T-helper 22 cell (primary cell): ENCODE data around the gene CERS5.

Source experiments
- DNase-seq: peaks from one replicate; pipeline ENCODE4 v3.0.0-alpha.2; 2020; ENCODE audit warnings: low read depth

Gene CERS5, protein sequence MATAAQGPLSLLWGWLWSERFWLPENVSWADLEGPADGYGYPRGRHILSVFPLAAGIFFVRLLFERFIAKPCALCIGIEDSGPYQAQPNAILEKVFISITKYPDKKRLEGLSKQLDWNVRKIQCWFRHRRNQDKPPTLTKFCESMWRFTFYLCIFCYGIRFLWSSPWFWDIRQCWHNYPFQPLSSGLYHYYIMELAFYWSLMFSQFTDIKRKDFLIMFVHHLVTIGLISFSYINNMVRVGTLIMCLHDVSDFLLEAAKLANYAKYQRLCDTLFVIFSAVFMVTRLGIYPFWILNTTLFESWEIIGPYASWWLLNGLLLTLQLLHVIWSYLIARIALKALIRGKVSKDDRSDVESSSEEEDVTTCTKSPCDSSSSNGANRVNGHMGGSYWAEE

DNA sequence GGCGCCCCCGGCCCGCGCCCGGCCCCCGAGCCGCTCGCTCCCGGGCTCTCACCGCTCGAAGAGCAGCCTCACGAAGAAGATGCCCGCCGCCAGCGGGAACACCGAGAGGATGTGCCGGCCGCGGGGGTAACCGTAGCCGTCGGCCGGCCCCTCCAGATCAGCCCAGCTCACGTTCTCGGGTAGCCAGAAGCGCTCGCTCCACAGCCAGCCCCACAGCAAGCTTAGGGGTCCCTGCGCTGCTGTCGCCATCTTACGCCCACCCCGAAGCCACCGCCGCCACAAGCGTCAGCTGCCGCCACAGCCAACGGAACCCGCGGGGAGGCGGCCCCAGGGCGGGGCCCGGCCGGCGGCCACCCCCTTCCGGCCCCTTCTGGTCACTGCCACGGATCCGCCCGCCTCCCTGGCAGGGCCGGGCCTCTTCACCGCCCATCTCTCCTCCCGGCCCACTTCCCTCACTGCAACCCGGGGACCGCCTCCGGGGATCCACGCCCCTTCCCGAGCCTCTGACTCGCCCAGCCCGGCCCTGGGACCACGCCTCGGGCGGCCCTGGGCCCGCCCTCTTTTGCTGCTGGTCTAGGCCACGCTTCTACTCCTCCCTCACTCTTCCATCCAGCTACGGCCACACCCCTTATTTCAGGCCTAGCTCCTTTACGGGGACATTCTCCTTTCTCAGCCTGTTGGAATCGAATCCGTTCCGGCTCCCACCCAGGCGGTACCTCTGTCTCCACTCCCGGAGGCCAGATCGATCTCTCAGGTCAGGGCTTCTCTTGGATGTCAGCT, at the start of gene CERS5:
Gene CERS5 (minus strand): TSS at position 321 of the 780 bp plus-strand sequence. CDS start 72 bp downstream, at position 249.
- DNase-seq, result peak; percentile 96

DNA sequence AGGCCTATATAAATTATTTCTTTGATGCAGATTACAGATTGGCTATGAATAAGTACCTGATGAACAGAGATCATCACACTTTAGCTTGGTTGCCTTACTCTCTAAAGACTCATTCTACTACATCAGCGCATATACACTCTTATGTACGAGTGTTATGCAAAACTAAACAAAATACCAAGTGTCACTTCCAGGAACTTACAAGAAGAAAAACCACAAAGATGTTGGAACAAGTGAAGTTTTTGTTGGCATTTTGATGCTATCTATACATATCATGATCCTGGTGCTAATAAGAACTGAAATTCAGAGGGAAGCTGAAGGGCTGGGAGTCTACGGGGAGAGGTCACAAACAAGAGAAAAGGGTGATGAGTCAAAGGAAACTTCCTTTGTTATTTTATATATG, 47.9 kb upstream of the CERS5 start:
- DNase-seq, result no peak

DNA sequence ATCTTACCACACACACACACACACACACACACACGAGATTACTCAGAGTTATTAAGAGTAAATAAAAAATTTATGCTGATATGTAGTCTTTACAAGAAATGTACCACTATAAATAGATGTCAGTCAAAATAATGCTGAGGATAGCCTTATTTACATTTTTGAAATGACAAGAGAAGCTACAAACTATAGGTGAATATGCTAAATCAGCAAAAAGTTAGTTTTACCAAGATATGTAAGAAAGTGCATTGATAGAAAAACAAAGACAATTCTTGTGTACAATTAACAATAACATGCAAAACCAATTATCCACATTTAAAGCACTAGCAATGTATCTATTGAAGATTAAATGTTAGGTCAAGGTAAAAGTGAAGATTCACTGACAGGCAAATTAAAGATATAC, 46.8 kb upstream of the CERS5 start:
- DNase-seq, result no peak

DNA sequence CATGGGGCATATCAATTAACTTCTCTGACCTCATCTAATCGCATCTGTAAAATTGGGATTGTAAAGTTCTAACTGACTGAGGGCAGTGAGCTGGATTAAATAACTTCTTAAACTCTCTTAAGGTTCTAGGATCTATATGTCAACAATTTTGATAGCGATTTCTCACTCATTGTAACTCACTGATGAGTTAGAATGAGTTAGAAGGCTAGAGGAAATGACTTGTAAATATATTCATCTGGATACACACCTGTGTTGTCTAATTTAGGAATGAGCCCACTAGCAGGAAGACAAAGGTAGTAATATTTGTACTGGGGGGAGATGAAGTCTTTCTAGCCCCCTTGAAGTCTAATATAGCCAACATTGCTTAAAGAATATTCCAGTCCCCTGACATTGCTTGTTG, 46.3 kb upstream of the CERS5 start:
- no peak for DNase-seq

DNA sequence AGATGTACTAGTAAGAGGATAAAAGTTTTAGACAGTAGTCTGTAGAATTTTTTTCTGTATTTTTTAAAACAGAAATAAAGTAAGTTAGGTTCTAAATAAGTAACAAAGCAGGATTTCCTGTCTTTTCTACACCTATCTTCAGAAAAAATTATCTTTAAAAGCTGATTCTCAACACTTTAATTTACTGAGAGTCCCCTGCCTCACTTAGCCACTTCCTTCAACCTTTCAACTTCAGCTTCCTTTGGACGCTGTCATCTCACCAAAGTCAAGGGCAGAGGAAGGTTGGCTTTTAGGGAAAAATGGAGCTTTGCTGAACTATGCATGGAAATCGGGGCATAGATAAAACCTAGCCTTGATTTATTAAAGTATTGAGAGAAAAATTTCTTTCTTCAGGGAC, 44.9 kb upstream of the CERS5 start:
- no peak for DNase-seq

DNA sequence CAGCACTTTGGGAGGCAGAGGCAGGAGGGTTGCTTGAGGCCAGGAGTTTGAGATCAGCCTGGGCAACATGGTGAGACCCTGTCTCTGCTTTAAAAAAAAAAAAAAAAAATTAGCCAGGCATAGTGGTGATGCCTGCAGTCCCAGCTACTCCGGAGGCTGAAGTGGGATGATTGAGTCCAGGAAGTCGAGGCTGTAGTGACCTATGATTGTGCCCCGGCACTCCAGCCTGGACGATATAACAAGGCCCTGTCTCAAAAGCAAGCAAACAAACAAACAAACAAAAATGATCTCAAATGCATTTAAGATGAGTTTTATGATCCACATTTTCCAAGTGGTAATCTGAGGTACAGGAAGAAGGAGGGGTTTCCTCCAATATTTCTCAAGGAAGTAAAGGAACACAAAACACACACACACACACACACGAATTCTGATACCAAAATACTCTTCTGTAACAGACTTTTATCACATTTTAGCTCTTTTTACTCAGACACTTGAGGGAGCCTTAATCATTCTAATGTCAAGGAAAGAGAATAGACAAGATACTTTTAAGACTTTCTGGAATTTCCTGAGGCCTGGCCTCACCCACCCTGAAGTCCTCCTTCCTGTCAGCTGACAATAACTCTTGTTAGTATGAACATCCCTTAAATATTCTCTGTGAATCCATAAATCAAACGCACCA, 44.4 kb upstream of the CERS5 start:
- no peak for DNase-seq

DNA sequence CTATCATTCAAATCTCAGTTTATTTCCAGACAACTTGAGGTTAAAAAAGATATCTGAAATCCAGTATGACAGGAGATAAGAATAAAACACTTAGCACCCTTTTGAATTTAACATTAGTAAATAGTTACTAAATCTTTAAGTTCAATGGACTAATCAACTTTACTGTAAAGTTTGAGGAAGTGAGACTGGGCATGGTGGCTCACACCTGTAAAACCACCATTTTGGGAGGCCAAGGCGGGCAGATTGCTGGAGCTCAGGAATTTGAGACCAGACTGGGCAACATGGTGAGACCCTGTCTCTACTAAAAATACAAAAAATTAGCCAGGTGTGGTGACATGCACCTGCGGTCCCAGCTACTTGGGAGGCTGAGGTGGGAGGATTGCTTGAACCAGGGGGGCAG, 40.3 kb upstream of the CERS5 start:
- DNase-seq, result no peak

DNA sequence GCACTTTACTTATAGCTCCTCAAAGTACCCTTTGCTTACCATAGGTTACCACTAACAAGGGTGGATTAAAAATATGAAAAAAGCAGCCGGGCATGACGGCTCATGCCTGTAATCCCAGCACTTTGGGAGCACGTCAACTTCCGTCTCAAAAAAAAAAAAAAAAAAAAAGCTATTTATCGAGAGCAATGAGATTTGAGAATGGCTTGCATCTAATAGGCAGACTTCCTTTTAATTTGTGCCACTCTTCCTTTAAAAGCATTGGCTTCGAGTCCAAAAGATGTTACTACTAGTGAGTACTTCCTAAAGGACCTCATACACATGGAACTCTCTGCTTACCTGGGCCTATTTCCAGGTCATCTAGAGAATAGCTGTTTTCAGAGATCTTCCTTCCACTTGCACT, 38.5 kb upstream of the CERS5 start:
- DNase-seq, result no peak

DNA sequence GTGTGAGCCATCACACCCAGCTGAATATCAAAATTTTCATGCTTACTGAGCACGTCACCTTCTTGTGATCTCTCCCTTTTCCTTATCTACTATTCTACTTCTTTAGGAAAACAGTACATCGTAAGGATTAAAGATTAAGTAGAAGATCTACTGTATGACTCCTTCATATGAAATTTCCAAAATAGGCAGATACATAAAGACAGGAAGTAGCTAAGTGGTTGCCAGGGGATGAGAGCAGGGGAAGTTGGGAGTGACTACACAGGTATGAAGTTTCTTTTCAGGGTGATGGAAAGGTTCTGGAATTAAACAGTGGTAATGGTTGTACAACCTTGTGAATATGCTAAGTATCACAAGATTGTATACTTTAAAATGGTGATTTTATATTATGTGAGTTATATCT, 36.5 kb upstream of the CERS5 start:
- no peak for DNase-seq

DNA sequence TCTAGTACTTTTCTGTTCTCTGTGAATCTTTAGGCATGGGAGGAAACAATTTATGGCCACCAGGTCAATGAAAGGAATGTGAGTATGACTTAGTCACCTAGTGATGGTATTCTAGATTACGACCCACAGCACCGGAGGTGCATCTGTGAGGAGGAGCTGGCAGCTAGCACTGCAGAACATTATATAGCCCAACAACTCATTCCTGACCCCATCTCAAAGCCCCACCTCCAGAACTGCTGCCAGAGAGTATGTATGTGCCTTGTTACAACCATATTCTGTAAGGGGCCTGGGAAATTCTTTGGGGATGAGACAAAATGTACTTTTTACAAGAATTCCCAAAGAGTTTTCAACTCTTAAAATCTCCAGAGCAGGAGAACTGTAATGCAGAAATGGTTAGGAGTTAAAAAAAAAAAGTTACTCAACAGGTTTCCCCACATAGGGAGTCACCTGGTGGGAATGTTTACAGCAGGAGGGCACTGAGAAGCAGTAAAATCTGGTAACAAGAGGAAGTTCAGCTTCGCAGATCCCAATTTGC, 34.9 kb upstream of the CERS5 start:
- no peak for DNase-seq

DNA sequence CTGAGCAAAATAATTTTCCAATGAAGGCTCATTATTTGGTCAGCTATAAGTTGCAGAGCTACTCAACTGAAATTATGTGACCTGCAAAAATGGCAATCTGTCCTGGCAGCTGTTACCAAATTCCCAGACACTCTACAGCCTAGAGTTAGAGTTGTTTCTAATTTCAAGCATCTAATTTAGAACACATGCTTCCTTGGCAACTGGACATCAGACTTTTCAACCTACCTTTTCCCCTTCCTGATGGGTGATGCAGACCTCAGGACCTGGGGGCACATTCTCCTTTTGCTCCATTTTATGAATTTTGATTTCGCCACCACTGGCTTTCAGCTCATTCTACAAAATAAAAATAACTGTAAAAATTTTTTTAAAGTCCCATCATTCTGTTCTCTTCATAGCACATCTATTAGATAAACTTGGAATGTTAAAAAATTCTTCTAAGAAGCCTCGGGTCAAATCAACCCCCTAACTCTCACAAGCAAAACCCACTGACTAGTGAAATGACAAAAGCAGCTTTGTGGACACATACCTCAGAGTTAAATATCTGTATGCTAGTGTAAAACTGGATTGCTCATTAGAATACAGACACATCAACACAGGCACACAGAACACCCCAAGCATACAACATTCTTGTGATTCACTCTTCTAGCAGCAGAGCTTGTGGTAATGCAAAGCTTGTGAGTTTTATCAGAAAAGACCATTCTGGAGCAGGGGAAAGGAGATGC, 33.5 kb upstream of the CERS5 start:
- DNase-seq, result no peak

DNA sequence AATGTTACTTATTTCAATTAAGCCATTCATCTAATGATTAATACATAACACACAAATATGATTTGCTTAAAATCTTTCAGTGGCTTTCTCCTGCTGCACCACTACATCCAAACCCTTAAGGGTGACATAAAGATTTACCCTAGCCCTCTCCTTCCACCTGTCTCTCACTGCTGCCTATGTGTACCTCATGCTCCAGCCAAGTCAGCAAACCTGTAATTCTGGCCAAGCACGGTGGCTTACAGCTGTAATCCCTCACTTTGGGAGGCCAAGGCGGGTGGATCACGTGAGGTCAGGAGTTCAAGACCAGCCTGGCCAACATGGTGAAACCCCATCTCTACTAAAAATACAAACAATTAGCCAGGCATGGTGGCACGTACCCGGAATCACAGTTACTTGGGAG, 31.7 kb upstream of the CERS5 start:
- no peak for DNase-seq

DNA sequence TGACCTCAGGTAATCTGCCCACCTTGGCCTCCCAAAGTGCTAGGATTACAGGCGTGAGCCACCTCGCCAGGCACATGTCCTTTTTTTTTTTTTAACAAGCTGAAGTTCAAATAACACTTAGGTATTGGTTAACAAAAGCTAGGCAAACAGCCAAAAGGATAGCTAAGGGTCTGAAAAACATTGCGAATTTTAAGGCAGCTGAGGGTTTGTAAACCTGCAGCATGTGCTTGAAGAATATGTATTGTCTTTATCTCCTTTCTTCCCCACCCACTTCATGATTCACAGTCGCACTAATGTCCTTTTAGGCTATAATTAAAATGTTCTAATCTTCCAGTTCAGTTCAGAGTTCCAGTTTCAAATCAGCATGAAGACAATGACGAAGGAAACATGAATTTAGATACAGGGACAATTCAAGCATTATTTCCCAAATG, 30.1 kb upstream of the CERS5 start:
- no peak for DNase-seq

DNA sequence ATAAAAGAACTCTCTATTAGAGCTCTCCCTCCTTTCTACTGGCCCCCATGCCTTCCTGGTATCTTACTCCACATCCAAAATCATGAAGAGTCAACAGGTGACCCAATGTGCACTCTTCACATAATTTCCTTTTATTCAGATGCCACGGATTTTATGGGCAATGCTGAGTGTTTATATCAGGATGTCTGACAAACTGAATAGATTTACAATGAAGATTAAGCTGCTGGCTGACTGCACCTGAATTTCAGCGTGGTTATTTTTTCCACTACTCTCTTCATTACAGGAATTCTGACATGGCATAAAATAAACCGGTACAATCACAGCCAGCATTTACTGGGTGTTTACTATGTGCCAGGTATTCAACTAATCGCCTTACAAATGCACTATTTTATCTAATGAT, 29.4 kb upstream of the CERS5 start:
- no peak for DNase-seq

DNA sequence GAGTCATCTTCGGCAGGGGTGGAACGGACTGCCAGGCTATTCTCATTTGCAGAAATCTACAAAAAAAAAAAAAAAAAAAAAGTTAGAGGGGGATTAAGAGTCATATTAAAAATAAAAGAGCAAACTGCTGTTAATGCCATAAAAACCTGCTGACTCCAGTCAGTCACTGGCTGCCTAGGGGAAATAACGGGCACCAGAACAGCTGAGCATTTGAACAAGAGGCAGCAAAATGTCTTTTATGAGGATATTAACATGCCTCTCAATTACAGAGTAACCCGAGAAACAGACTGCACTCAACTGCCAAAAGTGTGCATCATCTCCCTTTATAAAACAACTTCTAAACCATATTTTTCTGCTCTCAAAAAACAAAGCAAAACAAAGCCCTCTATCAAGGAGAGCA, 28.7 kb upstream of the CERS5 start:
- no peak for DNase-seq

DNA sequence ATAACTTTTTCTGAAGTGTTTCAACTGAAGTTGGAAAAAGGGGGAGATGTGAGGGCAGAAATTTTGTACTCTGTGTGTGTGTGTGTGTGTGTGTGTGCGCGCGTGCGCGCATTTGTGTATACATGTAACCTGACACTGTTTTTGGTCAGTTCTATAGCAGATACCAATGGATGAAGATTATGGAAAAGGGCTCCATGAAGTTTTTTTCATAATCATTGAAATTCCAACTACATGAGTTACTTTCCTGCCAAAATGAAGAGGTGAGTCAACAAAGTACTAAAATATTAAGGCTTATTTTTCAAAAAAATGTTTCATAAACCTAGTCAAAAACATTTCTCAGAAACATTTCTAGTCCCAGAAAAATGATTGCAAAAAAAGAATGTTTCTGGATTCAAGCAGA, 25.7 kb upstream of the CERS5 start:
- DNase-seq, result no peak

DNA sequence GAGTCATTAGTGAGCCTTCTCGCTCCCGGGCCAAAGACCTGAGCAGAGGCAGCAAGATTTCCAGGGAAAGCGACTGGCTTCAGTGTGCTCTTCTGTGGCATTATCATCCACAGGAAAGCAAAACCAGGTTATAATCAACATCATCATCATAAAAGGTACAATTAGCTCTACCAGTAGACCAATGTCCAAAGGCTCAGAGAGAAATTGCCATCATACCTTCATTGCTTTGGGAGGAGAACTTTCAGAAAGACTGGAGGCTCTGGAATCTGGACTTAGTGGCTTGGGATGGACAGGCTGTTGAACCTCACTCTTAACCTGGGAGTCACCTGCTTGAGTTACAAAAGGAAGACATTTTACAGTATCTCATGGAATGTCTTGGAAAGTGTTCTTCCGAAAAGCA, 25.1 kb upstream of the CERS5 start:
- no peak for DNase-seq

DNA sequence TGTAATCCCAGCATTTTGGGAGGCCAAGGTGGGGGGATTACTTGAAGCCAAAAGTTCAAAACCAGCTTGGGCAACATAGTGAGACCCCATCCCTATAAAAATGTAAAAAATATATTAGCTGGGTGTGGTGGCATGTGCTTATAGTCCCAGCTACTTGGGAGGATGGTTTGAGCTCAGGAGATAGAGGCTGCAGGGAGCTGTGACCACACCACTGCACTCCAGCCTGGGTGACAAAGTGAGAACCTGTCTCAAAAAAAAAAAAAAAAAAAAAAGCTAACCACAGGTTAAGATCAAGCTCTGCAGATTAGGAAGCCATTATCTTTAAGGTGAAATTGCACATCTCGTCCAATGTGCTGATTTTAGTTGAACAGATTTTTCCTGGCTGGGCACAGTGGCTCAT, 23.7 kb upstream of the CERS5 start:
- no peak for DNase-seq

DNA sequence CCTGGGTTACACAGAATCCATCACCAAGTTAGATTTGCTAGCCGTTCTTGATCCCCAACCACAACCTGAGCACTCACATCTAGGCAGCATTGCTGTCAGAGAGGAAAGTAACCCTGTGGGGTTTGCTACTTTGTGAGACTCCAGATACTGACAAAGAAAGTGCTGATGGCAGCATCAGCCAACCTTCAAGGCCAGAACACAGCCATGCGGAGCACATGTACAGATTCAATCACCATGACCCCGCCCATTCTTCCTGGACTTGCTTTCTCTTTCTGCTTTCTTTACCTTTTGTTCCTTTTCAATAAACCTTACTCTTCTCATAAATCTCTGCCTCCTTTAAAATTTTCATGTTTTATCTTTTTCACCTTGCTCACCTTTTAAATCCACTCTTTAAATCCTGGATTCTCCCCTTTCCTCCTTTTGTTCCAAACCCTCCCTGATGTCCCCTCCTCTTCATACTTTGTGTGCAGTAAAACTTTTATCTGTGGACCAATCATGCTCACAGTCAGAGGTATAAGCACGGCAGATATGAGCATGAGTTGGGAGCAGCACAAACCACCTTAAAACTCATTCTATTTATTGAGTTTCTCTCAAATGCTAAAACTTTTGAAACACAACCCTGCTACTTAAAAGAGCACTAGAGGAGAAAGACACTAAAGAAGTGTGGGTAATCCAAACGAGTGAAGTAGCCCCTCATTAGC, 21.9 kb upstream of the CERS5 start:
- DNase-seq, result no peak

DNA sequence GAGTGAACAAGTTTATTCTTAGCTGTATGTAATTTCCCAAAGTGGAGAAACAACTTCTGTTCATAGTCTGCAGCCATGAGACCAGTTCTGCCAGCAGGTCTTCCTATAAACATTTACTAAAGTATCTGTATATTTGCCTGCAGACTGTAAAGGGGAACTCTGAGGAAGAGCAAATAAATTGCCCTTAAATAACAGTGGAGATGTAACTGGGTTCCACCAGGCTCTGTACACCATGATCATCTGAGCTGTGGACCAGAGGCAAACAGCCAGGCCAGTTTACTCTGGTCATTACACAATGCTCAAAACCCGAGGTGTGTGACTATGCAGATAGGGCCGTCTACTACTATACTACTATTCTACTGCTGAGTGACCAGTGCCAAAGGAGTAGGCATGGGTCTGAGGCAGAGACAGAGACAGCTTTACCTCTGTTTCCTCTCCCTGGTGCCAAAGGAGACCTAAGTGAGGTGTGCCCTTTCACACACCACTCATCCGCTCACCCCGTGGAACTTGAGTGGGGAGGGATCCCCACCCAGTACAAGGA, 21.1 kb upstream of the CERS5 start:
- DNase-seq, result no peak
